ENCODE results near the gene NUAK1.

The NUAK1 gene

DNA sequence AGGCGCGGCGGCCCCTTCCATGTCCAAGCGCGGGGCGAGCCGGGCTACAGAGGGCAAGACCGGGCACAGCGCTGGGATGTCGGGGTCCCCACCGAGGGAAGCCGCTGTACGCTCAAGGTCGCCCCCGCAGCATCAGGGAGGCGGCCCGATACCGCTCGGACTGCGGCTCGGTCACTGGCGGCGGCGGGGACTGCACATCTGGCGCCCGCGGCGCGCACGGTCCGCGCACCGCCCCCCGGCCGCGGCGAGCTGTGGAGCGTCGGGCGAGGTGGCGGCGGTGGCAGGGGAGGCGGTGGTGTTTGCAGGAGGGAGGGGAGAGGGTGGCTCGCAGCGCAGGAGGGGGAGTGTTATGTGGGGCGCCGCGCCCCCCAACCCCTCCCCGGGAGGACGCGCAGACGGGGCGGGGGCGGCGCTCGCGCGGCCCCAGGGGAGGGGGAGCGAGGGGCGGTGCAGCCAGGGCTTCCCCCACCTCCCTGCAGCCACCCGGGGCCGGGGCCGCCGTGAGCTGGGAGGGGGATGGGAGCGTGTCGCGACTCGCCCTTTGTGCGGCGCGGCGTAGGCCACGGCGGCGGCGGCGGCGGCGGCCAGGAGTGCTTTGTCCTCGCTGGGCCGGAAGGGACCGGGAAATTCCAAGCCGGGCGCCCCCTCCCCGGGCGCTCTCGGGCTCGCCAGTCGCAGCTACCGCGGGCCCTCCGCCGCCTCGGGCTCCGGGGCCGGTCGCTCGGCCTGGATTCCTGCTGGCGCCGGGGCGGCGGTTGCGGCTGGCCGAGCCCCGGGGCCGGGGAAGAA is at the start of gene NUAK1:
NUAK1 (minus strand) TSS at position 322 of the 789 bp plus-strand sequence; CDS start at position 21, 301 bp downstream.
- POLR2A ChIA-PET, result interaction anchor here (0.6 to 1.8 kb wide), 14 partner anchors 11 to 885 kb away, joined by 3 to 6 read pairs (median 4); no protein-coding TSS in a partner anchor
- TF ChIP-seq, protein P1, sequence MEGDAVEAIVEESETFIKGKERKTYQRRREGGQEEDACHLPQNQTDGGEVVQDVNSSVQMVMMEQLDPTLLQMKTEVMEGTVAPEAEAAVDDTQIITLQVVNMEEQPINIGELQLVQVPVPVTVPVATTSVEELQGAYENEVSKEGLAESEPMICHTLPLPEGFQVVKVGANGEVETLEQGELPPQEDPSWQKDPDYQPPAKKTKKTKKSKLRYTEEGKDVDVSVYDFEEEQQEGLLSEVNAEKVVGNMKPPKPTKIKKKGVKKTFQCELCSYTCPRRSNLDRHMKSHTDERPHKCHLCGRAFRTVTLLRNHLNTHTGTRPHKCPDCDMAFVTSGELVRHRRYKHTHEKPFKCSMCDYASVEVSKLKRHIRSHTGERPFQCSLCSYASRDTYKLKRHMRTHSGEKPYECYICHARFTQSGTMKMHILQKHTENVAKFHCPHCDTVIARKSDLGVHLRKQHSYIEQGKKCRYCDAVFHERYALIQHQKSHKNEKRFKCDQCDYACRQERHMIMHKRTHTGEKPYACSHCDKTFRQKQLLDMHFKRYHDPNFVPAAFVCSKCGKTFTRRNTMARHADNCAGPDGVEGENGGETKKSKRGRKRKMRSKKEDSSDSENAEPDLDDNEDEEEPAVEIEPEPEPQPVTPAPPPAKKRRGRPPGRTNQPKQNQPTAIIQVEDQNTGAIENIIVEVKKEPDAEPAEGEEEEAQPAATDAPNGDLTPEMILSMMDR (IDR thresholded peaks at IDR 0.05; ENCODE audit: insufficient read depth, low read length, missing control alignments), result no peak
- CTCF ChIA-PET, result interaction anchor here (1.2 to 7.8 kb wide), 3 partner anchors 11 to 720 kb away, joined by 3 to 67 read pairs (median 36); no protein-coding TSS in a partner anchor
- peak within 1 kb of the TSS; percentile 89 for H3K4me3 ChIP-seq (ENCODE audit: low read depth, low read length)
- DNase-seq (ENCODE audit: low read depth, low spot score), result no peak

DNA sequence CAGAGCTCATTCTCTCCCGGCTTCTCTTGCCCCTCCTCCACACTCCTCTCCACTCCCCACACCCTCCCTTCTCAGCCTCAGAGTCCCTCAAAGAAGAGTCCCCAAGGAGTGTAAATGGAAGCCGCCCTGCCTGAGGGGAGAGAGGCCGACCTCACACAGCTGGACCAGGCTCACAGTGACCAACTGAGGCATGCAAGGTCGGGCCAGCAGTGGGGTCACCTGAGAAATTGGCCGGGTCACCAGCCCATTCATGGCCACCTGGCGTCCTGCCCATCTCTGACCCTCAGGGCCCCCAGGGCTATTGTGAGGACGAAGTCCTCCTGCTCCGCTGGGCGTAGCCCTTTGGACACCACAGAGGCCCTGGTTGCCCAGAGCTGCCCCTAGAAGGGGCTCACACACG is 49.5 kb upstream of the NUAK1 start:
- H3K4me3 ChIP-seq (ENCODE audit: low read depth, low read length), result no peak overlapping the region
- TF ChIP-seq, protein P1 (IDR thresholded peaks at IDR 0.05; ENCODE audit: insufficient read depth, low read length, missing control alignments), result no peak
- ChIA-PET CTCF (interaction anchor here (1.4 to 2.1 kb wide), 4 partner anchors 9 to 38 kb away, joined by 3 to 8 read pairs (median 6); no protein-coding TSS in a partner anchor), POLR2A (no interaction called here)
- no peak for DNase-seq (ENCODE audit: low read depth, low spot score)

DNA sequence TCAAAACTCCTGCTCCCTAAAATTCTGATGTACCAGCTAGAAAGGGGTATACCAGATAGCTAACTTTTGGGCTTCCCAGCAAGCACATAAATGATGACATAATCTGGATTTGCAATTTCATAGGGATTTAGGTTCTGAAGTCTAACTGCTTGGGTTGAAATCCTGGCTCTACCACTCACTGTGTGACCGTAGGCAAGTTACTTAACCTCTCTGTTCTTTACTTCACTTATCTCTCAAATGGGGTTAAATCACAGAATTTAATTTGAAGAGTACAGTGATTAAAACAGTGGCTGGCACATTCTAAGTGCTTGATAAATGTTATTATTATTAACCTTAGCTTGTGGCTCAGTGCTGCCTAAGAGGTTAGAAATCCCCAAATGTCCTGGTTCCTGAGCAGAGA is 49.1 kb upstream of the NUAK1 start:
- TF ChIP-seq, protein P1 (IDR thresholded peaks at IDR 0.05; ENCODE audit: insufficient read depth, low read length, missing control alignments), result no peak
- ChIA-PET POLR2A (no interaction called here), CTCF (interaction anchor here (0.8 to 2.1 kb wide), 5 partner anchors 9 to 39 kb away, joined by 3 to 8 read pairs (median 5); no protein-coding TSS in a partner anchor)
- DNase-seq (ENCODE audit: low read depth, low spot score), result no peak
- no peak overlapping the region for H3K4me3 ChIP-seq (ENCODE audit: low read depth, low read length)

DNA sequence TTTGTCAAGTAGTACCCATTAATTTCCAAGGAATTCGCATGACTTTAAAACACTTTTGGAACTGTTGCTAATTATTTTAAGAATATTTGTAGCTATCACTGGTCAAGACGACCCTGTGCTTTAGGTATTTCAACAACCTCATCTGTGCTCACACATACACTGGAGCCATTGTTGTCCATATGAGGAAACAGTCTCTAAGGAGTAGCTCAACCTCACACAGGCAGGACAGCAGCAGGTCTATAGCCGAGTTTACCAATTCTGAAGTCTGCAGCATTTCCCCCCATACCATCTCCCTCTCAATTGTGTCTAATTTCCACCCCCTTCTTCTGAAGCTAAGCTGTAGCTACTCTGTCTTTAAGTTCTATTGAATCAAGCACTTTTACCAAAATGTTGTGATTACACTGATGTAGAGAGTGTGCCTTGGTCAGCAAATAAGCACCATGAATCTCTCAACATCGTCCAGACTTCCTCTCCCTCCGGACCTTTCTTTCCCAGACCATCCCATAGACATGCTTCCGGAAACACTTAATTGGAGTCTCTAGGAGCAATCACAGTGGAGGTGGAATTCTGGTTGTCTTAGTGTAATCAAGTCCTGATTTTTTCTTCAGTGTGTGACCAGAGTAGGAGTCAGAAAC is 48.5 kb upstream of the NUAK1 start:
- no peak overlapping the region for H3K4me3 ChIP-seq (ENCODE audit: low read depth, low read length)
- CTCF ChIA-PET, result interaction anchor here (0.8 to 2.1 kb wide), 6 partner anchors 10 to 39 kb away, joined by 3 to 8 read pairs (median 4); no protein-coding TSS in a partner anchor
- TF ChIP-seq, protein P1 (IDR thresholded peaks at IDR 0.05; ENCODE audit: insufficient read depth, low read length, missing control alignments), result no peak
- no peak for DNase-seq (ENCODE audit: low read depth, low spot score)
- POLR2A ChIA-PET, result no interaction called here

DNA sequence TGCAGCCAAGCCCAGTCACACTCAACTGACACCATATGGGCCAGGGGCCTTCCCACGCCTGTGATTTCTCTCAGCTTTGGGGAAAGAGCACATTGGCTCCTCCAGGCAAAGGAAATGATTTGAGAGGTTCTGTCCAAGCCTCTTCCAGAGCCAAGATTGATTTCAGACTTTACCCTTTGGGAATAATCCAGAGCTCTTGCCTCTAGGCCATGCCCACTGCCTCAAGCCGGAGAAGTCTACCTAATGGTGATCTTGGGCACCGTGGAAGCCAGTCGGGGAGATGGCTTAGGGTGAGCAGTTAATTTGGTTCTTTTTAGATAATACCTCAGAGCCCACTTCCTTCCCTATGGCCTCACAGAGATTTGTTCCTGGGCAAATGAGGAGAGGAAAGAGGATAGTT is 45.0 kb upstream of the NUAK1 start:
- TF ChIP-seq, protein P1 (IDR thresholded peaks at IDR 0.05; ENCODE audit: insufficient read depth, low read length, missing control alignments), result no peak
- ChIA-PET CTCF (no interaction called here), POLR2A (no interaction called here)
- DNase-seq (ENCODE audit: low read depth, low spot score), result no peak
- H3K4me3 ChIP-seq (ENCODE audit: low read depth, low read length), result no peak overlapping the region

Measured in AG04449 (cell line).